ENCODE results near the gene GLYR1. TPM values are rescaled to one million over a fixed set of nuclear protein-coding genes. Genes with fewer than 3 reads are reported as not detected.

GLYR1 gene
- total and polyA plus RNA-seq, 9 of the 15 experiments (the other 6 are each of a cell fraction or from before 2014, with no cell fraction given) = 6.7 to 99.2 (median 60.2) TPM

DNA sequence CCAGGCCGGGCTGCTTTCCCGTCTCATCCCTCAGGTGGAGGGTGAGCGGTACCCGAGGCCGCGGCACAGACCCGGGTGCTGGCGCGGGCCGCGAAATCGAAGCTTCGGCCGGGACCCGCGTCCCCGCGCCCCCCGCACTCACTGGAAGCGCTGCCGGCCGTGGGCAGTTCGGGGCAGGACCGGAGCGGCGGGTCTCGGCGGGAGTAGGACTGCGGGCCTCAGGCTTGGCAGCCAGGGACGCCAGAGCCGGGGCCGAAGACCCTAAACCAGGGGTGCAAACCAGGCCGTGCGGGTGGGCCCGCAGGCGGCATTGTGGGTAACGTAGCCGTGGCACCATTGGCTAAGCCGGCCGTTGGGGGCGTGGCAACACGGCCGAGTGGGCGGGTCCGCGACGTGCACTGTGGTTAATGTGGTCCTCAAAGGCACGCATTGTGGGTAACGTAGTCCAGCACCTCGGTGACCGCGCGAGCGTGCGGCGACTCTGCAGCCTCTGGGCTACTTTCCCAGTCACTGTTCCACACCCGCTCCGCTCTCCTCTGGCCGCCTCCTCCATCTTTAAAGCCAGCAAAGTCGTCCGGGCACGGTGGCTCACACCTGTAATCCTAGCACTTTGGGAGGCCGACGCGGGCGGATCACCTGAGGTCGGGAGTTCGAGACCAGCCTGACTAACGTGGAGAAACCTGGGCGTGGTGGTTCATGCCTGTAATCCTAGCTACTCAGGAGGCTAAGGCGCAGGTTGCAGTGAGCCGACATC, 80.0 kb downstream of the GLYR1 start, which contains the start of gene ZNF500 (continued):
- TF ChIP-seq, protein P1, sequence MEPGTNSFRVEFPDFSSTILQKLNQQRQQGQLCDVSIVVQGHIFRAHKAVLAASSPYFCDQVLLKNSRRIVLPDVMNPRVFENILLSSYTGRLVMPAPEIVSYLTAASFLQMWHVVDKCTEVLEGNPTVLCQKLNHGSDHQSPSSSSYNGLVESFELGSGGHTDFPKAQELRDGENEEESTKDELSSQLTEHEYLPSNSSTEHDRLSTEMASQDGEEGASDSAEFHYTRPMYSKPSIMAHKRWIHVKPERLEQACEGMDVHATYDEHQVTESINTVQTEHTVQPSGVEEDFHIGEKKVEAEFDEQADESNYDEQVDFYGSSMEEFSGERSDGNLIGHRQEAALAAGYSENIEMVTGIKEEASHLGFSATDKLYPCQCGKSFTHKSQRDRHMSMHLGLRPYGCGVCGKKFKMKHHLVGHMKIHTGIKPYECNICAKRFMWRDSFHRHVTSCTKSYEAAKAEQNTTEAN (CRISPR knock-in tag; IDR thresholded peaks at IDR 0.05) = 0 out of 2 replicates have a peak, but pooled peaks have one; percentile 39
- peak; percentile 85 for TF ChIP-seq EP400 (IDR thresholded peaks at IDR 0.05)
- no peak for TF ChIP-seq ZKSCAN3 (CRISPR knock-in tag; IDR thresholded peaks at IDR 0.05)
- TF ChIP-seq, protein P2, sequence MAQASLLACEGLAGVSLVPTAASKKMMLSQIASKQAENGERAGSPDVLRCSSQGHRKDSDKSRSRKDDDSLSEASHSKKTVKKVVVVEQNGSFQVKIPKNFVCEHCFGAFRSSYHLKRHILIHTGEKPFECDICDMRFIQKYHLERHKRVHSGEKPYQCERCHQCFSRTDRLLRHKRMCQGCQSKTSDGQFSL (CRISPR knock-in tag; IDR thresholded peaks at IDR 0.05) = no peak
- TF ChIP-seq, protein P2 (tag; IDR thresholded peaks at IDR 0.05) = no peak
- no peak for TF ChIP-seq ARNT (IDR thresholded peaks at IDR 0.05)
- TF ChIP-seq ZEB2 (IDR thresholded peaks at IDR 0.05) = 0 out of 2 replicates have a peak, but pooled peaks have one; percentile 32
- peak; percentile 61; the same call in 1 of the 2 replicates for TF ChIP-seq JUN (IDR thresholded peaks at IDR 0.05; ENCODE audit: borderline replicate concordance, low read depth, low read length)
- 0 out of 2 replicates have a peak, but pooled peaks have one; percentile 2 for TF ChIP-seq JUN (CRISPR knock-in tag; IDR thresholded peaks at IDR 0.05; ENCODE audit: borderline replicate concordance)
- no peak for TF ChIP-seq GABPB2 (CRISPR knock-in tag; conservative IDR thresholded peaks at IDR 0.05)
- TF ChIP-seq CREBBP (IDR thresholded peaks at IDR 0.05; ENCODE audit: low read depth, low read length) = no peak
- TF ChIP-seq, protein P3, sequence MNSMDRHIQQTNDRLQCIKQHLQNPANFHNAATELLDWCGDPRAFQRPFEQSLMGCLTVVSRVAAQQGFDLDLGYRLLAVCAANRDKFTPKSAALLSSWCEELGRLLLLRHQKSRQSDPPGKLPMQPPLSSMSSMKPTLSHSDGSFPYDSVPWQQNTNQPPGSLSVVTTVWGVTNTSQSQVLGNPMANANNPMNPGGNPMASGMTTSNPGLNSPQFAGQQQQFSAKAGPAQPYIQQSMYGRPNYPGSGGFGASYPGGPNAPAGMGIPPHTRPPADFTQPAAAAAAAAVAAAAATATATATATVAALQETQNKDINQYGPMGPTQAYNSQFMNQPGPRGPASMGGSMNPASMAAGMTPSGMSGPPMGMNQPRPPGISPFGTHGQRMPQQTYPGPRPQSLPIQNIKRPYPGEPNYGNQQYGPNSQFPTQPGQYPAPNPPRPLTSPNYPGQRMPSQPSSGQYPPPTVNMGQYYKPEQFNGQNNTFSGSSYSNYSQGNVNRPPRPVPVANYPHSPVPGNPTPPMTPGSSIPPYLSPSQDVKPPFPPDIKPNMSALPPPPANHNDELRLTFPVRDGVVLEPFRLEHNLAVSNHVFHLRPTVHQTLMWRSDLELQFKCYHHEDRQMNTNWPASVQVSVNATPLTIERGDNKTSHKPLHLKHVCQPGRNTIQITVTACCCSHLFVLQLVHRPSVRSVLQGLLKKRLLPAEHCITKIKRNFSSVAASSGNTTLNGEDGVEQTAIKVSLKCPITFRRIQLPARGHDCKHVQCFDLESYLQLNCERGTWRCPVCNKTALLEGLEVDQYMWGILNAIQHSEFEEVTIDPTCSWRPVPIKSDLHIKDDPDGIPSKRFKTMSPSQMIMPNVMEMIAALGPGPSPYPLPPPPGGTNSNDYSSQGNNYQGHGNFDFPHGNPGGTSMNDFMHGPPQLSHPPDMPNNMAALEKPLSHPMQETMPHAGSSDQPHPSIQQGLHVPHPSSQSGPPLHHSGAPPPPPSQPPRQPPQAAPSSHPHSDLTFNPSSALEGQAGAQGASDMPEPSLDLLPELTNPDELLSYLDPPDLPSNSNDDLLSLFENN (IDR thresholded peaks at IDR 0.05; ENCODE audit: low read depth in 2 of 2, low read length in 2 of 2) = no peak
- TF ChIP-seq, protein P4, sequence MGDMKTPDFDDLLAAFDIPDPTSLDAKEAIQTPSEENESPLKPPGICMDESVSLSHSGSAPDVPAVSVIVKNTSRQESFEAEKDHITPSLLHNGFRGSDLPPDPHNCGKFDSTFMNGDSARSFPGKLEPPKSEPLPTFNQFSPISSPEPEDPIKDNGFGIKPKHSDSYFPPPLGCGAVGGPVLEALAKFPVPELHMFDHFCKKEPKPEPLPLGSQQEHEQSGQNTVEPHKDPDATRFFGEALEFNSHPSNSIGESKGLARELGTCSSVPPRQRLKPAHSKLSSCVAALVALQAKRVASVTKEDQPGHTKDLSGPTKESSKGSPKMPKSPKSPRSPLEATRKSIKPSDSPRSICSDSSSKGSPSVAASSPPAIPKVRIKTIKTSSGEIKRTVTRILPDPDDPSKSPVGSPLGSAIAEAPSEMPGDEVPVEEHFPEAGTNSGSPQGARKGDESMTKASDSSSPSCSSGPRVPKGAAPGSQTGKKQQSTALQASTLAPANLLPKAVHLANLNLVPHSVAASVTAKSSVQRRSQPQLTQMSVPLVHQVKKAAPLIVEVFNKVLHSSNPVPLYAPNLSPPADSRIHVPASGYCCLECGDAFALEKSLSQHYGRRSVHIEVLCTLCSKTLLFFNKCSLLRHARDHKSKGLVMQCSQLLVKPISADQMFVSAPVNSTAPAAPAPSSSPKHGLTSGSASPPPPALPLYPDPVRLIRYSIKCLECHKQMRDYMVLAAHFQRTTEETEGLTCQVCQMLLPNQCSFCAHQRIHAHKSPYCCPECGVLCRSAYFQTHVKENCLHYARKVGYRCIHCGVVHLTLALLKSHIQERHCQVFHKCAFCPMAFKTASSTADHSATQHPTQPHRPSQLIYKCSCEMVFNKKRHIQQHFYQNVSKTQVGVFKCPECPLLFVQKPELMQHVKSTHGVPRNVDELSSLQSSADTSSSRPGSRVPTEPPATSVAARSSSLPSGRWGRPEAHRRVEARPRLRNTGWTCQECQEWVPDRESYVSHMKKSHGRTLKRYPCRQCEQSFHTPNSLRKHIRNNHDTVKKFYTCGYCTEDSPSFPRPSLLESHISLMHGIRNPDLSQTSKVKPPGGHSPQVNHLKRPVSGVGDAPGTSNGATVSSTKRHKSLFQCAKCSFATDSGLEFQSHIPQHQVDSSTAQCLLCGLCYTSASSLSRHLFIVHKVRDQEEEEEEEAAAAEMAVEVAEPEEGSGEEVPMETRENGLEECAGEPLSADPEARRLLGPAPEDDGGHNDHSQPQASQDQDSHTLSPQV (IDR thresholded peaks at IDR 0.05) = peak; percentile 39; the same call in 1 of the 2 replicates
- peak; percentile 43; the same call in 1 of the 2 replicates for TF ChIP-seq ZNF232 (CRISPR knock-in tag; IDR thresholded peaks at IDR 0.05)

Data from K562 (cell line).